BLaER1 treated with 17β-estradiol and CSF1 and Interleukin-3, amounts not matched to agents 10 nM and 100 nM (cell line): ENCODE measurements around the gene CERS1.
"Not testable (repeated sequence)": the region's sequence is repeated elsewhere in the genome, so short reads cannot be mapped to it uniquely, and the experiment has no call there.

Source experiments
- H3K27ac ChIP-seq, 11 experiments: shearing (Covaris generic); formaldehyde crosslinking; 2 replicates each; pipeline ENCODE4 v1.8.1; 2022
- H3K27me3 ChIP-seq, 11 experiments: shearing (Covaris generic); formaldehyde crosslinking; 2 replicates each; pipeline ENCODE4 v1.8.1; 2022
- H3K36me3 ChIP-seq, 11 experiments: shearing (Covaris generic); formaldehyde crosslinking; 2 replicates each; pipeline ENCODE4 v1.8.1; 2022
- H3K4me1 ChIP-seq, 10 experiments: shearing (Covaris generic); formaldehyde crosslinking; 2 replicates each; pipeline ENCODE4 v1.8.1; 2022
- H3K4me2 ChIP-seq, 11 experiments: shearing (Covaris generic); formaldehyde crosslinking; 2 replicates each; pipeline ENCODE4 v1.8.1; 2022
- H3K4me3 ChIP-seq, 10 experiments: shearing (Covaris generic); formaldehyde crosslinking; 2 replicates each; pipeline ENCODE4 v1.8.1; 2022
- H3K9ac ChIP-seq, 11 experiments: shearing (Covaris generic); formaldehyde crosslinking; 2 replicates each; pipeline ENCODE4 v1.8.1; 2022
- H3K9me3 ChIP-seq, 11 experiments: shearing (Covaris generic); formaldehyde crosslinking; replicated peaks in 1 of 11; 2 replicates each; pipeline ENCODE4 v1.8.1; 2022
- H4K20me1 ChIP-seq, 11 experiments: shearing (Covaris generic); formaldehyde crosslinking; 2 replicates each; pipeline ENCODE4 v1.8.1; 2022
- Cebpa-rat ChIP-seq, 11 experiments: shearing (Covaris generic); IDR thresholded peaks; 2 replicates each; pipeline ENCODE4 v1.8.1; 2022

The CERS1 gene

GRCh38 chr19:18922228-18922985, 26.4 kb upstream of the CERS1 start:
- Histone ChIP-seq H3K27ac (no peak overlapping the region), H3K9ac (no peak overlapping the region), H3K36me3 (peaks cover 60 to 71% (median 64%) of the 10 kb centered on the region in 11 experiments), H3K4me2 (no peak overlapping the region), H4K20me1 (peaks cover 21 to 82% (median 60%) of the 10 kb centered on the region in 11 experiments; a peak in 18 of 22 replicates), H3K9me3 (no peaks in the 10 kb centered on the region), H3K4me1 (peaks cover 22 to 27% (median 24%) of the 10 kb centered on the region in 10 experiments), H3K27me3 (no peaks in the 10 kb centered on the region), H3K4me3 (no peak overlapping the region)
- TF ChIP-seq Cebpa-rat (IDR thresholded peaks at IDR 0.05): no peak

GRCh38 chr19:18921593-18921992, 25.6 kb upstream of the CERS1 start:
- H3K27me3 ChIP-seq: no peaks in the 10 kb centered on the region
- H3K36me3 ChIP-seq: peaks cover 51 to 67% (median 57%) of the 10 kb centered on the region in 11 experiments
- H3K4me3 ChIP-seq: no peak overlapping the region
- no peak overlapping the region for H3K27ac ChIP-seq
- no peak for TF ChIP-seq Cebpa-rat (IDR thresholded peaks at IDR 0.05)
- peak overlapping the region in 6 of 11 experiments; percentile 1 to 36 (median 22); a peak in 5 of 22 replicates for H3K9ac ChIP-seq
- H3K4me1 ChIP-seq: peaks cover 30 to 35% (median 31%) of the 10 kb centered on the region in 10 experiments
- peaks cover 21 to 80% (median 59%) of the 10 kb centered on the region in 11 experiments; a peak in 18 of 22 replicates for H4K20me1 ChIP-seq
- H3K4me2 ChIP-seq: peak overlapping the region in 2 of 11 experiments; percentile 90 to 93; a peak in 2 of 22 replicates
- no peaks in the 10 kb centered on the region for H3K9me3 ChIP-seq

- Histone ChIP-seq H3K4me2 (peak overlapping the region; percentile 90 to 99 (median 97)), H3K27me3 (no peaks in the 10 kb centered on the region), H3K4me1 (peaks cover 42 to 47% (median 43%) of the 10 kb centered on the region in 10 experiments), H3K27ac (peak overlapping the region in 10 of 11 experiments; percentile 55 to 93 (median 81); a peak in 20 of 22 replicates), H3K4me3 (peak overlapping the region; percentile 80 to 99 (median 92)), H3K9me3 (no peaks in the 10 kb centered on the region), H4K20me1 (peaks cover 17 to 85% (median 60%) of the 10 kb centered on the region in 11 experiments; a peak in 21 of 22 replicates), H3K36me3 (peaks cover 41 to 64% (median 49%) of the 10 kb centered on the region in 11 experiments), H3K9ac (peak overlapping the region; percentile 80 to 95 (median 92))
- TF ChIP-seq Cebpa-rat (IDR thresholded peaks at IDR 0.05): no peak
Observed at GRCh38 chr19:18920400-18920799, 24.4 kb upstream of the CERS1 start.

- Histone ChIP-seq H3K36me3 (peaks cover 40 to 64% (median 49%) of the 10 kb centered on the region in 11 experiments), H3K4me2 (peak overlapping the region; percentile 90 to 99 (median 97)), H3K4me3 (peak overlapping the region; percentile 80 to 99 (median 92)), H3K27ac (peak overlapping the region; percentile 39 to 93 (median 81); a peak in 21 of 22 replicates), H3K4me1 (peaks cover 47 to 53% (median 48%) of the 10 kb centered on the region in 10 experiments), H3K27me3 (no peaks in the 10 kb centered on the region), H4K20me1 (peaks cover 19 to 85% (median 65%) of the 10 kb centered on the region in 11 experiments; a peak in 21 of 22 replicates), H3K9ac (peak overlapping the region; percentile 80 to 95 (median 92)), H3K9me3 (no peaks in the 10 kb centered on the region)
- no peak for TF ChIP-seq Cebpa-rat (IDR thresholded peaks at IDR 0.05)
Observed at GRCh38 chr19:18919900-18920214, 23.9 kb upstream of the CERS1 start.

- Histone ChIP-seq H3K36me3 (peaks cover 40 to 64% (median 49%) of the 10 kb centered on the region in 11 experiments), H3K27ac (peak within 1 kb of the TSS; percentile 89 to 95 (median 93)), H3K27me3 (no peaks in the 10 kb centered on the region), H3K9me3 (no peaks in the 10 kb centered on the region), H4K20me1 (peaks cover 19 to 85% (median 65%) of the 10 kb centered on the region in 11 experiments; a peak in 21 of 22 replicates), H3K9ac (peak within 1 kb of the TSS; percentile 92 to 96 (median 93)), H3K4me1 (peaks cover 49 to 58% (median 52%) of the 10 kb centered on the region in 10 experiments), H3K4me2 (peak within 1 kb of the TSS; percentile 90 to 99 (median 98)), H3K4me3 (peak within 1 kb of the TSS; percentile 80 to 99 (median 92))
- no peak for TF ChIP-seq Cebpa-rat (IDR thresholded peaks at IDR 0.05)
Observed at GRCh38 chr19:18919086-18919899, 23.3 kb upstream of the CERS1 start, which contains the start of the genes COPE and DDX49. Gene COPE (minus strand): TSS chr19:18919387. CDS start chr19:18919348, 39 bp downstream. Gene DDX49 (plus strand): TSS chr19:18919715. CDS start chr19:18919742, 27 bp downstream.

- H3K4me3 ChIP-seq: peak overlapping the region in 8 of 10 experiments; percentile 79 to 99 (median 89); a peak in 15 of 20 replicates
- peak overlapping the region; percentile 92 to 96 (median 93); a peak in 19 of 22 replicates for H3K9ac ChIP-seq
- H4K20me1 ChIP-seq: peaks cover 30 to 85% (median 69%) of the 10 kb centered on the region in 11 experiments
- H3K9me3 ChIP-seq, H3K27me3 ChIP-seq: not testable (repeated sequence)
- peaks cover 49 to 65% (median 53%) of the 10 kb centered on the region in 10 experiments for H3K4me1 ChIP-seq
- peak overlapping the region in 1 of 11 experiments; percentile 95; a peak in 1 of 22 replicates for H3K27ac ChIP-seq
- peak overlapping the region; percentile 89 to 98 (median 95) for H3K4me2 ChIP-seq
- H3K36me3 ChIP-seq: peaks cover 40 to 64% (median 46%) of the 10 kb centered on the region in 11 experiments
Observed at GRCh38 chr19:18917593-18917992, 21.6 kb upstream of the CERS1 start.

- H4K20me1 ChIP-seq: peaks cover 44 to 77% (median 71%) of the 10 kb centered on the region in 11 experiments
Observed at GRCh38 chr19:18915639-18916038, 19.7 kb upstream of the CERS1 start.

GRCh38 chr19:18913466-18913865, 17.5 kb upstream of the CERS1 start:
- H3K27ac ChIP-seq: no peak overlapping the region
- no peaks in the 10 kb centered on the region for H3K27me3 ChIP-seq
- H3K9me3 ChIP-seq: peaks cover 0 to 9% (median 0%) of the 10 kb centered on the region in 11 experiments; a peak in 2 of 22 replicates
- no peak overlapping the region for H3K4me3 ChIP-seq
- H4K20me1 ChIP-seq: peaks cover 58 to 92% (median 74%) of the 10 kb centered on the region in 11 experiments
- H3K4me2 ChIP-seq: peak overlapping the region in 2 of 11 experiments; percentile 10 to 12; a peak in 1 of 22 replicates
- peaks cover 59 to 79% (median 65%) of the 10 kb centered on the region in 11 experiments for H3K36me3 ChIP-seq
- peaks cover 35 to 58% (median 45%) of the 10 kb centered on the region in 10 experiments for H3K4me1 ChIP-seq
- TF ChIP-seq Cebpa-rat (IDR thresholded peaks at IDR 0.05): no peak
- H3K9ac ChIP-seq: peak overlapping the region in 3 of 11 experiments; percentile 15 to 44 (median 17); a peak in 2 of 22 replicates

More at GRCh38 chr19:18915639-18916038, 19.7 kb upstream of the CERS1 start:
- no peaks in the 10 kb centered on the region for H3K27me3 ChIP-seq
- peak overlapping the region in 9 of 11 experiments; percentile 37 to 66 (median 45); a peak in 14 of 22 replicates for H3K27ac ChIP-seq
- TF ChIP-seq Cebpa-rat (IDR thresholded peaks at IDR 0.05): no peak
- H3K4me1 ChIP-seq: peaks cover 41 to 65% (median 53%) of the 10 kb centered on the region in 10 experiments
- peaks cover 38 to 60% (median 47%) of the 10 kb centered on the region in 11 experiments for H3K36me3 ChIP-seq
- peak overlapping the region in 7 of 10 experiments; percentile 0 to 55 (median 24); a peak in 8 of 20 replicates for H3K4me3 ChIP-seq
- peaks cover 0 to 9% (median 0%) of the 10 kb centered on the region in 11 experiments; a peak in 2 of 22 replicates for H3K9me3 ChIP-seq
- peak overlapping the region; percentile 75 to 96 (median 89) for H3K4me2 ChIP-seq
- peak overlapping the region; percentile 35 to 69 (median 58); a peak in 20 of 22 replicates for H3K9ac ChIP-seq
